ENCODE results near the gene TRDMT1. TPM values are rescaled to one million over a fixed set of nuclear protein-coding genes. Genes with fewer than 3 reads are reported as not detected.

The TRDMT1 gene
- total RNA-seq, 1 experiment from 2014 or later: 20.2 TPM

- H4K5ac ChIP-seq (ENCODE audit: insufficient read length, low read depth, low read length): no peak overlapping the region
- H2BK15ac ChIP-seq (ENCODE audit: low read depth, low read length): no peak overlapping the region
- H3K4ac ChIP-seq (ENCODE audit: low read depth, low read length): no peak overlapping the region
- no peak overlapping the region for H3K23ac ChIP-seq (ENCODE audit: insufficient read length, low read depth, low read length)
- H2BK20ac ChIP-seq (ENCODE audit: low read depth, low read length, poor library complexity, severe bottlenecking): no peak overlapping the region
- no peak overlapping the region for H3K18ac ChIP-seq (ENCODE audit: insufficient read length, low read depth, low read length)
- no peaks in the 10 kb centered on the region for H3K79me1 ChIP-seq (ENCODE audit: insufficient read depth, low read depth, low read length, poor library complexity, severe bottlenecking)
- H3K27ac Mint-ChIP-seq: no peak overlapping the region
- no peak overlapping the region for H2AK5ac ChIP-seq (ENCODE audit: insufficient read length, low read length)
- no peak overlapping the region for H4K8ac ChIP-seq (replicated peaks; ENCODE audit: insufficient read length, low read depth, low read length)
- H3K79me2 ChIP-seq (ENCODE audit: insufficient read depth, low read length): no peaks in the 10 kb centered on the region
- H2AFZ ChIP-seq (ENCODE audit: low read length): no peak overlapping the region
- no peaks in the 10 kb centered on the region for H3K9me3 ChIP-seq (ENCODE audit: control insufficient read depth, low read depth, low read length)
- H3K27me3 ChIP-seq (ENCODE audit: insufficient read depth, low read length): no peaks in the 10 kb centered on the region
- H3K4me3 Mint-ChIP-seq: no peak overlapping the region
- no peak overlapping the region for H2BK5ac ChIP-seq (ENCODE audit: insufficient read length, low read length)
- H3K14ac ChIP-seq (ENCODE audit: insufficient read depth, low read length): no peak overlapping the region
- no peak overlapping the region for H4K91ac ChIP-seq (ENCODE audit: insufficient read length, low read depth, low read length)
- no peak overlapping the region for H3K4me2 ChIP-seq (ENCODE audit: insufficient read depth, insufficient read length, low read length)
- no peak for DNase-seq
- no peaks in the 10 kb centered on the region for H3K9me3 Mint-ChIP-seq
- H3T11ph ChIP-seq (ENCODE audit: low read length): no peak overlapping the region
- H3K27me3 Mint-ChIP-seq (ENCODE audit: low read depth): no peaks in the 10 kb centered on the region
- no peaks in the 10 kb centered on the region for H3K4me1 Mint-ChIP-seq
- H3K23me2 ChIP-seq (ENCODE audit: insufficient read length, low read depth, low read length, poor library complexity, severe bottlenecking): no peaks in the 10 kb centered on the region
- no peaks in the 10 kb centered on the region for H3K4me1 ChIP-seq (ENCODE audit: insufficient read depth, low read length)
- H3K9ac ChIP-seq (ENCODE audit: extremely low read depth, insufficient read length, low read length): no peak overlapping the region
- H3K36me3 Mint-ChIP-seq (ENCODE audit: insufficient read depth in 1 of 3, low read depth in 3 of 3): no peaks in the 10 kb centered on the region
- WGBS (ENCODE audit: extremely low coverage, insufficient read length, low lambda C conversion rate): no CpG with 5 or more reads among the region's 1 CpG
- H2BK12ac ChIP-seq (ENCODE audit: insufficient read length, low read depth, low read length): no peak overlapping the region
- H3K27ac ChIP-seq (ENCODE audit: insufficient read length, low read depth, low read length): no peak overlapping the region
- H3K56ac ChIP-seq (ENCODE audit: insufficient read length, low read depth, low read length): no peak overlapping the region
- no peak overlapping the region for H2BK120ac ChIP-seq (ENCODE audit: low read depth, low read length, poor library complexity, severe bottlenecking)
- H4K20me1 ChIP-seq (ENCODE audit: control insufficient read depth, insufficient read depth, insufficient read length): no peaks in the 10 kb centered on the region
- no peak for TF ChIP-seq CTCF (conservative IDR thresholded peaks at IDR 0.05)
Observed at GRCh38 chr10:17151716-17152115, 49.8 kb downstream of the TRDMT1 start.

Measured in H9 (cell line).